ENCODE data around the gene LRIG2. TPM values are rescaled to one million over a fixed set of nuclear protein-coding genes. Genes with fewer than 3 reads are reported as not detected.

The LRIG2 gene
- total RNA-seq, 1 experiment from 2014 or later = 13.5 TPM

DNA sequence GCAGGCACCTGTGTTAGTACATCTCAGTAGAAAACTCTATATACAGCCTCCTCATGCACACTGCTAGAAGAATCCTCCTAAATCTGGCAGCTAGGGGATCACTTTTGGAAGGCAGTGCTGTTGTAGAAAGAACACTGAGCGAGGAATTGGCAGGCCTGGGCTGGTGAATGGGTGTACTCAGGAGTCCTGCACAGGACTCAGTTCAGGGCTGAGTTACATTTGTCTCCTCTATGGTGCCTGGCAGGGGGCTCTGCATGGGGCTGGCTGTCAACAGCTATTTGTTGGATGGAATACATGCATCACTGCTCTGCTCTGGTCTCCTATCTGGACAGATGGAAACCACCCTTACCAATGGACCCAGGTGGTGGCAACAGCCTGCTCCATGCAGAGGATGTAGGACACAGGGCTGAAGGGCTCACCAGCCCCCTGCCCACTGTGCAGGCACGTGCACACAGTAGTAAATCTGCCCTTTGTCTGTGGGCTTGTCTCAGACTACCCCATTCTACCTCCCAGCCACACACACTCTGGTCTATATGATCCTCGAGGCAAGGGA is 74.2 kb downstream of the LRIG2 start:
- intact Hi-C loops (cut with micrococcal nuclease) = no loop called here
- Histone ChIP-seq H3K4me1 (ENCODE audit: control insufficient read depth in 1 of 2, insufficient read depth in 2 of 2, low read length in 2 of 2) (no peaks in the 10 kb centered on the region), H4K20me1 (ENCODE audit: insufficient read depth) (no peaks in the 10 kb centered on the region), H3K27me3 (ENCODE audit: insufficient read depth, low read length) (no peaks in the 10 kb centered on the region), H3K9me2 (ENCODE audit: insufficient read depth) (no peaks in the 10 kb centered on the region), H3K36me3 (ENCODE audit: control insufficient read depth in 1 of 2, insufficient read depth in 2 of 2, low read length in 2 of 2) (no peaks in the 10 kb centered on the region), H3K4me2 (ENCODE audit: low read length) (no peak overlapping the region), H3K9me3 (ENCODE audit: control insufficient read depth in 1 of 2, insufficient read depth in 1 of 2, low read depth in 1 of 2, low read length in 2 of 2) (no peaks in the 10 kb centered on the region), H3K9ac (ENCODE audit: low read length) (no peak overlapping the region), H3K4me3 (replicated peaks in 1 of 2; ENCODE audit: low read depth in 1 of 2, low read length in 2 of 2) (no peak overlapping the region), H2AFZ (ENCODE audit: low read depth, low read length, poor library complexity, severe bottlenecking) (no peak overlapping the region), H3K79me2 (ENCODE audit: insufficient read depth, low read length) (no peaks in the 10 kb centered on the region), H3K27ac (ENCODE audit: low read depth, low read length) (no peak overlapping the region)
- no TSS peak for BruUV-seq (replicated peaks)
- TF ChIP-seq YY1 (IDR thresholded peaks at IDR 0.05; ENCODE audit: extremely low read depth, insufficient replicate concordance, low read depth, low read length) = no peak
- no peak for TF ChIP-seq EGR1 (IDR thresholded peaks at IDR 0.05; ENCODE audit: low read depth)
- CTCF ChIA-PET = no interaction called here
- RAD21 ChIA-PET (ENCODE audit: low non-redundant PET in 1 of 2, low total read pairs in 2 of 2, uncharacterized antibody in 2 of 2, unreplicated experiment in 2 of 2) = no interaction called here
- POLR2A ChIA-PET = no interaction called here
- DNase-seq (ENCODE audit: low read depth, low spot score) = no peak
- peak; percentile 20; the same call in 1 of the 2 replicates for ATAC-seq

DNA sequence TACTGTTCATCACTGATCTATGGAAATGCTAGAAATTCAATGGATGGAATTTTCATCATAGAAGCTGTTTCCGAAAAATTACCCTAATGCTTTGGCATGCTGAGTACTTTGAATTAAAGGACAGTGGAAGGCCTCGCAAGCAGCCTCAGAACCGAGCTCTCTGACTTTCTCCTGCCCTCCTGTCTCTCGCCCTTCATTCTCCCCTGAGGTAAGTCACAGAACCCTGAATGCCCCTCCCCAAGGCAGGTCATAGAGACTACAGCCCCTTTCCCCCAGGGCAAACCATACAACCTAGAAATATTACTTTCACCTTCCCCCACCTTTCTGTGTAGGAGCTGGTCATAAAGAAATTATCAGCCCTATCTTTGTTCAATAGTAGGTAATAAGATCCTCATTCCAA is 74.8 kb downstream of the LRIG2 start:
- ChIA-PET RAD21 (ENCODE audit: low non-redundant PET in 1 of 2, low total read pairs in 2 of 2, uncharacterized antibody in 2 of 2, unreplicated experiment in 2 of 2) (no interaction called here), POLR2A (no interaction called here), CTCF (no interaction called here)
- DNase-seq (ENCODE audit: low read depth, low spot score) (no peak), ATAC-seq (no peak)
- Histone ChIP-seq H3K9me2 (ENCODE audit: insufficient read depth) (no peaks in the 10 kb centered on the region), H3K36me3 (ENCODE audit: control insufficient read depth in 1 of 2, insufficient read depth in 2 of 2, low read length in 2 of 2) (no peaks in the 10 kb centered on the region), H3K27ac (ENCODE audit: low read depth, low read length) (no peak overlapping the region), H3K27me3 (ENCODE audit: insufficient read depth, low read length) (no peaks in the 10 kb centered on the region), H3K4me2 (ENCODE audit: low read length) (no peak overlapping the region), H3K9ac (ENCODE audit: low read length) (no peak overlapping the region), H2AFZ (ENCODE audit: low read depth, low read length, poor library complexity, severe bottlenecking) (no peak overlapping the region), H3K4me1 (ENCODE audit: control insufficient read depth in 1 of 2, insufficient read depth in 2 of 2, low read length in 2 of 2) (peaks cover 1% of the 10 kb centered on the region in 2 experiments; a peak in 2 of 4 replicates), H3K4me3 (replicated peaks in 1 of 2; ENCODE audit: low read depth in 1 of 2, low read length in 2 of 2) (no peak overlapping the region), H3K79me2 (ENCODE audit: insufficient read depth, low read length) (no peaks in the 10 kb centered on the region), H4K20me1 (ENCODE audit: insufficient read depth) (no peaks in the 10 kb centered on the region), H3K9me3 (ENCODE audit: control insufficient read depth in 1 of 2, insufficient read depth in 1 of 2, low read depth in 1 of 2, low read length in 2 of 2) (no peaks in the 10 kb centered on the region)
- intact Hi-C loops (cut with micrococcal nuclease) = no loop called here
- BruUV-seq (replicated peaks) = no TSS peak
- TF ChIP-seq SRF (IDR thresholded peaks at IDR 0.05; ENCODE audit: low read depth) (no peak), TCF7L2 (IDR thresholded peaks at IDR 0.05; ENCODE audit: borderline replicate concordance, extremely low read depth, insufficient read depth, insufficient read length) (no peak), ZFX (IDR thresholded peaks at IDR 0.05) (no peak), RAD21 (IDR thresholded peaks at IDR 0.05; ENCODE audit: low read depth) (no peak), YY1 (IDR thresholded peaks at IDR 0.05; ENCODE audit: extremely low read depth, insufficient replicate concordance, low read depth, low read length) (no peak), EGR1 (IDR thresholded peaks at IDR 0.05; ENCODE audit: low read depth) (no peak), POLR2AphosphoS5 (IDR thresholded peaks at IDR 0.05; ENCODE audit: low read depth, low read length) (no peak)
- TF ChIP-seq, protein P1, sequence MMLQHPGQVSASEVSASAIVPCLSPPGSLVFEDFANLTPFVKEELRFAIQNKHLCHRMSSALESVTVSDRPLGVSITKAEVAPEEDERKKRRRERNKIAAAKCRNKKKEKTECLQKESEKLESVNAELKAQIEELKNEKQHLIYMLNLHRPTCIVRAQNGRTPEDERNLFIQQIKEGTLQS (IDR thresholded peaks at IDR 0.05) = no peak
- TF ChIP-seq, protein P2, sequence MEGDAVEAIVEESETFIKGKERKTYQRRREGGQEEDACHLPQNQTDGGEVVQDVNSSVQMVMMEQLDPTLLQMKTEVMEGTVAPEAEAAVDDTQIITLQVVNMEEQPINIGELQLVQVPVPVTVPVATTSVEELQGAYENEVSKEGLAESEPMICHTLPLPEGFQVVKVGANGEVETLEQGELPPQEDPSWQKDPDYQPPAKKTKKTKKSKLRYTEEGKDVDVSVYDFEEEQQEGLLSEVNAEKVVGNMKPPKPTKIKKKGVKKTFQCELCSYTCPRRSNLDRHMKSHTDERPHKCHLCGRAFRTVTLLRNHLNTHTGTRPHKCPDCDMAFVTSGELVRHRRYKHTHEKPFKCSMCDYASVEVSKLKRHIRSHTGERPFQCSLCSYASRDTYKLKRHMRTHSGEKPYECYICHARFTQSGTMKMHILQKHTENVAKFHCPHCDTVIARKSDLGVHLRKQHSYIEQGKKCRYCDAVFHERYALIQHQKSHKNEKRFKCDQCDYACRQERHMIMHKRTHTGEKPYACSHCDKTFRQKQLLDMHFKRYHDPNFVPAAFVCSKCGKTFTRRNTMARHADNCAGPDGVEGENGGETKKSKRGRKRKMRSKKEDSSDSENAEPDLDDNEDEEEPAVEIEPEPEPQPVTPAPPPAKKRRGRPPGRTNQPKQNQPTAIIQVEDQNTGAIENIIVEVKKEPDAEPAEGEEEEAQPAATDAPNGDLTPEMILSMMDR (IDR thresholded peaks at IDR 0.05 in 2 of 3, conservative IDR thresholded peaks at IDR 0.05 in 1 of 3; ENCODE audit: borderline replicate concordance in 1 of 3, insufficient read depth in 1 of 3, low read depth in 2 of 3, low read length in 2 of 3) = no peak
- TF ChIP-seq, protein P3, sequence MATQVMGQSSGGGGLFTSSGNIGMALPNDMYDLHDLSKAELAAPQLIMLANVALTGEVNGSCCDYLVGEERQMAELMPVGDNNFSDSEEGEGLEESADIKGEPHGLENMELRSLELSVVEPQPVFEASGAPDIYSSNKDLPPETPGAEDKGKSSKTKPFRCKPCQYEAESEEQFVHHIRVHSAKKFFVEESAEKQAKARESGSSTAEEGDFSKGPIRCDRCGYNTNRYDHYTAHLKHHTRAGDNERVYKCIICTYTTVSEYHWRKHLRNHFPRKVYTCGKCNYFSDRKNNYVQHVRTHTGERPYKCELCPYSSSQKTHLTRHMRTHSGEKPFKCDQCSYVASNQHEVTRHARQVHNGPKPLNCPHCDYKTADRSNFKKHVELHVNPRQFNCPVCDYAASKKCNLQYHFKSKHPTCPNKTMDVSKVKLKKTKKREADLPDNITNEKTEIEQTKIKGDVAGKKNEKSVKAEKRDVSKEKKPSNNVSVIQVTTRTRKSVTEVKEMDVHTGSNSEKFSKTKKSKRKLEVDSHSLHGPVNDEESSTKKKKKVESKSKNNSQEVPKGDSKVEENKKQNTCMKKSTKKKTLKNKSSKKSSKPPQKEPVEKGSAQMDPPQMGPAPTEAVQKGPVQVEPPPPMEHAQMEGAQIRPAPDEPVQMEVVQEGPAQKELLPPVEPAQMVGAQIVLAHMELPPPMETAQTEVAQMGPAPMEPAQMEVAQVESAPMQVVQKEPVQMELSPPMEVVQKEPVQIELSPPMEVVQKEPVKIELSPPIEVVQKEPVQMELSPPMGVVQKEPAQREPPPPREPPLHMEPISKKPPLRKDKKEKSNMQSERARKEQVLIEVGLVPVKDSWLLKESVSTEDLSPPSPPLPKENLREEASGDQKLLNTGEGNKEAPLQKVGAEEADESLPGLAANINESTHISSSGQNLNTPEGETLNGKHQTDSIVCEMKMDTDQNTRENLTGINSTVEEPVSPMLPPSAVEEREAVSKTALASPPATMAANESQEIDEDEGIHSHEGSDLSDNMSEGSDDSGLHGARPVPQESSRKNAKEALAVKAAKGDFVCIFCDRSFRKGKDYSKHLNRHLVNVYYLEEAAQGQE (IDR thresholded peaks at IDR 0.05; ENCODE audit: low read depth) = no peak
- TF ChIP-seq, protein P4, sequence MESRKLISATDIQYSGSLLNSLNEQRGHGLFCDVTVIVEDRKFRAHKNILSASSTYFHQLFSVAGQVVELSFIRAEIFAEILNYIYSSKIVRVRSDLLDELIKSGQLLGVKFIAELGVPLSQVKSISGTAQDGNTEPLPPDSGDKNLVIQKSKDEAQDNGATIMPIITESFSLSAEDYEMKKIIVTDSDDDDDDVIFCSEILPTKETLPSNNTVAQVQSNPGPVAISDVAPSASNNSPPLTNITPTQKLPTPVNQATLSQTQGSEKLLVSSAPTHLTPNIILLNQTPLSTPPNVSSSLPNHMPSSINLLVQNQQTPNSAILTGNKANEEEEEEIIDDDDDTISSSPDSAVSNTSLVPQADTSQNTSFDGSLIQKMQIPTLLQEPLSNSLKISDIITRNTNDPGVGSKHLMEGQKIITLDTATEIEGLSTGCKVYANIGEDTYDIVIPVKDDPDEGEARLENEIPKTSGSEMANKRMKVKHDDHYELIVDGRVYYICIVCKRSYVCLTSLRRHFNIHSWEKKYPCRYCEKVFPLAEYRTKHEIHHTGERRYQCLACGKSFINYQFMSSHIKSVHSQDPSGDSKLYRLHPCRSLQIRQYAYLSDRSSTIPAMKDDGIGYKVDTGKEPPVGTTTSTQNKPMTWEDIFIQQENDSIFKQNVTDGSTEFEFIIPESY (IDR thresholded peaks at IDR 0.05; ENCODE audit: extremely low read depth, insufficient replicate concordance, low read length) = no peak
